GM04503 (cell line): ENCODE measurements around the gene OR6S1.
"Not testable (repeated sequence)": the region's sequence is repeated elsewhere in the genome, so short reads cannot be mapped to it uniquely, and the experiment has no call there.

Experiments used
- DNase-seq: peaks from one replicate; pipeline ENCODE4 v3.0.0-alpha.2; 2012; ENCODE audit warnings: low read depth

Gene OR6S1

GRCh38 chr14:20610002-20610765 is 31.3 kb downstream of the OR6S1 start:
- no peak for DNase-seq

GRCh38 chr14:20609215-20610001 is 32.1 kb downstream of the OR6S1 start:
- DNase-seq = no peak

GRCh38 chr14:20608383-20609110 is 32.9 kb downstream of the OR6S1 start:
- no peak for DNase-seq

GRCh38 chr14:20607617-20608016 is 33.9 kb downstream of the OR6S1 start:
- DNase-seq = no peak

GRCh38 chr14:20606902-20607242 is 34.6 kb downstream of the OR6S1 start:
- DNase-seq = no peak

GRCh38 chr14:20606190-20606901 is 35.1 kb downstream of the OR6S1 start:
- no peak for DNase-seq

GRCh38 chr14:20603813-20604690 is 37.4 kb downstream of the OR6S1 start:
- DNase-seq = no peak

- DNase-seq = no peak
Observed at GRCh38 chr14:20602583-20602982, 38.9 kb downstream of the OR6S1 start.

GRCh38 chr14:20601522-20601921 is 40.0 kb downstream of the OR6S1 start:
- no peak for DNase-seq

- no peak for DNase-seq
Observed at GRCh38 chr14:20597108-20597507, 44.4 kb downstream of the OR6S1 start.

GRCh38 chr14:20595726-20596125 is 45.8 kb downstream of the OR6S1 start:
- not testable (repeated sequence) for DNase-seq

- DNase-seq = no peak
Observed at GRCh38 chr14:20592574-20592973, 48.9 kb downstream of the OR6S1 start.

- no peak for DNase-seq
Observed at GRCh38 chr14:20591235-20591634, 50.3 kb downstream of the OR6S1 start, which contains the start of gene RNASE12. TSS of gene RNASE12 (minus strand) at chr14:20591376. CDS start at chr14:20590723, 653 bp downstream.
